Pancreas (tissue), 10 donors: ENCODE results near the gene VPS35L. TPM values are rescaled to one million over a fixed set of nuclear protein-coding genes. Genes with fewer than 3 reads are reported as not detected.
A peak's percentile ranks its signal among the peaks of the same experiment; 100 is the strongest.

Experiments used
- ATAC-seq, 4 donors: fragments of 200-7000 bp; cut with Tn5 transposase; one replicate each; pipeline versions ENCODE4 v1.8.0 to v1.9.1; 2020; ENCODE audit warnings: mild to moderate bottlenecking in 4 of 4, moderate library complexity in 4 of 4
- DNase-seq, 6 donors: peaks; one replicate each; pipeline ENCODE4 v3.0.0-alpha.2; 2020
- FAIRE-seq: peaks from 2 replicates; lab custom pipeline; 2012; peaks lifted over from hg19 to GRCh38; lab: Jason Lieb, UNC
- H3K27ac ChIP-seq, 4 donors: fragments of 200-600 bp; sonication (generic); 1 replicate in 3 of 4; 2 replicates in 1 of 4; pipeline versions ENCODE4 v1.5.0 to v1.8.0; 2020
- H3K27me3 ChIP-seq, 4 donors: fragments of 200-600 bp; one replicate each; pipeline ENCODE4 v1.8.0; 2021
- H3K36me3 ChIP-seq, 3 donors: fragments of 200-600 bp; sonication (generic) in 1 of 3; one replicate each; pipeline versions ENCODE4 v1.5.0 to v1.8.0; 2020 to 2021
- H3K4me1 ChIP-seq, 3 donors: fragments of 200-600 bp; one replicate each; pipeline ENCODE4 v1.8.0; 2021
- H3K4me3 ChIP-seq, 4 donors: fragments of 200-600 bp; sonication (generic) in 2 of 4; one replicate each; pipeline versions ENCODE4 v1.5.0 to v1.8.0; 2020 to 2021
- H3K9me3 ChIP-seq, 4 donors: fragments of 200-600 bp; one replicate each; pipeline ENCODE4 v1.8.0; 2021
- CTCF ChIP-seq, 4 donors: fragments of 200-600 bp; sonication (generic) in 3 of 4; IDR thresholded peaks; one replicate each; pipeline versions ENCODE4 v1.5.0 to v1.8.0; 2021; ENCODE audit warnings: antibody characterized with exemption in 4 of 4
- WGBS, 2 donors: extraction: QIAGEN DNeasy Blood & Tissue Kit; methylation state at CpG; one replicate each; pipeline ENCODE4 v1.1.7; 2013; 5-methylcytosine and 5-hydroxymethylcytosine counted together
- intact Hi-C, 3 donors: fragments of 100-400 bp; cut with DNase I; formaldehyde crosslinking; loops; one replicate each; pipeline versions ENCODE4 v1.11.1 to v1.14.2; 2022
- polyA plus RNA-seq, 2 donors: library from polyadenylated mRNA; stranded (reverse); fragments of 200-250 nt; gene quantifications; one replicate each; pipeline ENCODE4 v1.2.3, GENCODE V29; 2013
- total RNA-seq, 6 donors: library from RNA; stranded (reverse); fragmentation: NEBNext Ultra II Directional in 4 of 6; extraction: Animal tissue kit (Norgen Biotek cat#: 25700) in 4 of 6; gene quantifications; one replicate each; pipeline versions ENCODE4 v1.2.1 to v1.2.4, GENCODE V29; 2021 to 2023
- donor health status: healthy with polysubstance abuse.
- donor health status: DM: no; HTN: no; CAD: no; lungs with moderate emphysema.
- donor health status: DM: no; HTN: no; CAD: no.
- donor health status: control.
- donor health status: control.
- donor health status: Bipolar disorder and iron deficiency.
- donor health status: DM: yes; HTN: yes; CAD: no.
- donor health status: DM: no; HTN: no; CAD: no.
- donor health status: DM: no; HTN: no; CAD: no.
- donor health status: DM: yes; HTN: yes; CAD: no.

Gene VPS35L
- total and polyA plus RNA-seq, 8 donors: 15.2 to 35.3 (median 22.3) TPM

- DNase-seq (no peak), ATAC-seq (no peak), FAIRE-seq (no peak)
- H3K27ac ChIP-seq: no peak overlapping the region
- WGBS, 2 donors: 53% methylated on average over 10 of the region's 10 CpGs
- peaks cover 0 to 15% (median 14%) of the 10 kb centered on the region in 3 donors for H3K36me3 ChIP-seq
- H3K27me3 ChIP-seq: no peaks in the 10 kb centered on the region
- TF ChIP-seq CTCF (IDR thresholded peaks at IDR 0.05): no peak
- intact Hi-C loops: no loop called here
- H3K4me1 ChIP-seq: no peaks in the 10 kb centered on the region
- no peak overlapping the region for H3K4me3 ChIP-seq
- no peaks in the 10 kb centered on the region for H3K9me3 ChIP-seq
Measured at GRCh38 chr16:19582050-19582831, 26.7 kb downstream of the VPS35L start.

- FAIRE-seq: no peak
- Histone ChIP-seq H3K27me3 (no peaks in the 10 kb centered on the region), H3K4me3 (no peak overlapping the region), H3K36me3 (peaks cover 0 to 15% (median 14%) of the 10 kb centered on the region in 3 donors), H3K9me3 (no peaks in the 10 kb centered on the region), H3K27ac (no peak overlapping the region), H3K4me1 (no peaks in the 10 kb centered on the region)
- 51 to 52% methylated on average over 5 of the region's 5 CpGs for WGBS, 2 donors
- peak in 3 of 6 donors; percentile 16 to 39 (median 20) for DNase-seq
- TF ChIP-seq CTCF (IDR thresholded peaks at IDR 0.05): peak; percentile 58 to 78 (median 72)
- peak; percentile 69 to 98 (median 90) for ATAC-seq
- intact Hi-C loops: no loop called here
Measured at GRCh38 chr16:19583665-19584300, 28.3 kb downstream of the VPS35L start.

GRCh38 chr16:19588661-19589060, 33.2 kb downstream of the VPS35L start:
- intact Hi-C loops: loop anchor here in 1 of 3 donors (5.0 kb wide), 1 partner anchor 309 kb away; no protein-coding TSS in a partner anchor
- WGBS, 2 donors: 86 to 91% methylated on average over 5 of the region's 5 CpGs
- TF ChIP-seq CTCF (IDR thresholded peaks at IDR 0.05): no peak
- Histone ChIP-seq H3K4me1 (peaks cover 0 to 4% (median 0%) of the 10 kb centered on the region in 3 donors), H3K4me3 (no peak overlapping the region), H3K27ac (no peak overlapping the region), H3K9me3 (no peaks in the 10 kb centered on the region), H3K27me3 (no peaks in the 10 kb centered on the region), H3K36me3 (peaks cover 0 to 11% (median 0%) of the 10 kb centered on the region in 3 donors)
- DNase-seq: no peak
- no peak for FAIRE-seq
- no peak for ATAC-seq

GRCh38 chr16:19589106-19589505, 33.6 kb downstream of the VPS35L start:
- intact Hi-C loops: loop anchor here in 1 of 3 donors (5.0 kb wide), 1 partner anchor 308 kb away; no protein-coding TSS in a partner anchor
- Histone ChIP-seq H3K27me3 (no peaks in the 10 kb centered on the region), H3K36me3 (peaks cover 0 to 11% (median 0%) of the 10 kb centered on the region in 3 donors), H3K4me3 (no peak overlapping the region), H3K4me1 (peaks cover 0 to 4% (median 0%) of the 10 kb centered on the region in 3 donors), H3K9me3 (no peaks in the 10 kb centered on the region), H3K27ac (no peak overlapping the region)
- DNase-seq (no peak), FAIRE-seq (no peak), ATAC-seq (no peak)
- WGBS, 2 donors: 91 to 97% methylated on average over 5 of the region's 5 CpGs
- no peak for TF ChIP-seq CTCF (IDR thresholded peaks at IDR 0.05)
